Activated effector memory CD4-positive, alpha-beta T cell treated with Interleukin-2 at 50 U/mL for 16 hours (primary cell): ENCODE measurements around the gene SEL1L3.
"Not testable (repeated sequence)": the region's sequence is repeated elsewhere in the genome, so short reads cannot be mapped to it uniquely, and the experiment has no call there.

Experiments used
- DNase-seq: peaks from one replicate; pipeline ENCODE4 v3.0.0-alpha.2; 2020

Gene SEL1L3

GRCh38 chr4:25862411-25863346 lies at the start of gene SEL1L3:
Gene SEL1L3, minus strand, starts transcription at chr4:25862988. Its CDS starts 152 bp downstream, at chr4:25862836.
- peak; percentile 35 for DNase-seq

GRCh38 chr4:25911356-25911755 lies 48.6 kb upstream of the SEL1L3 start:
- DNase-seq = no peak

GRCh38 chr4:25908491-25908901 lies 45.7 kb upstream of the SEL1L3 start:
- DNase-seq = no peak

- not testable (repeated sequence) for DNase-seq
Measured at GRCh38 chr4:25906113-25906512, 43.3 kb upstream of the SEL1L3 start.

- no peak for DNase-seq
Measured at GRCh38 chr4:25905371-25905770, 42.6 kb upstream of the SEL1L3 start.

GRCh38 chr4:25904748-25905082 lies 41.9 kb upstream of the SEL1L3 start:
- no peak for DNase-seq

- no peak for DNase-seq
Measured at GRCh38 chr4:25903900-25904747, 41.3 kb upstream of the SEL1L3 start.

- no peak for DNase-seq
Measured at GRCh38 chr4:25901030-25901430, 38.2 kb upstream of the SEL1L3 start.

- DNase-seq = no peak
Measured at GRCh38 chr4:25900310-25900709, 37.5 kb upstream of the SEL1L3 start.

GRCh38 chr4:25896776-25897539 lies 34.2 kb upstream of the SEL1L3 start:
- no peak for DNase-seq

GRCh38 chr4:25892796-25893195 lies 30.0 kb upstream of the SEL1L3 start:
- DNase-seq = no peak

- no peak for DNase-seq
Measured at GRCh38 chr4:25890571-25891485, 28.0 kb upstream of the SEL1L3 start.

GRCh38 chr4:25889589-25890503 lies 27.1 kb upstream of the SEL1L3 start:
- DNase-seq = no peak

GRCh38 chr4:25888781-25889180 lies 26.0 kb upstream of the SEL1L3 start:
- DNase-seq = no peak

- DNase-seq = no peak
Measured at GRCh38 chr4:25884031-25884782, 21.4 kb upstream of the SEL1L3 start.

- DNase-seq = no peak
Measured at GRCh38 chr4:25883565-25883964, 20.8 kb upstream of the SEL1L3 start.

- DNase-seq = no peak
Measured at GRCh38 chr4:25882226-25882625, 19.4 kb upstream of the SEL1L3 start.

GRCh38 chr4:25881193-25881592 lies 18.4 kb upstream of the SEL1L3 start:
- DNase-seq = no peak

GRCh38 chr4:25879991-25880651 lies 17.3 kb upstream of the SEL1L3 start:
- DNase-seq = no peak
